ENCODE measurements around the gene ALDH3B1.
"Not testable (repeated sequence)": the region's sequence is repeated elsewhere in the genome, so short reads cannot be mapped to it uniquely, and the experiment has no call there.

Gene ALDH3B1

GRCh38 chr11:68010090-68011041 is at the start of gene ALDH3B1:
TSS of gene ALDH3B1 (plus strand) at chr11:68010327. CDS start at chr11:68015298, 4,971 bp downstream.
- H3K4me3 ChIP-seq: no peak within 1 kb of the TSS
- H3K9me3 ChIP-seq (ENCODE audit: low read depth, low read length): no peaks in the 10 kb centered on the region
- no peak for TF ChIP-seq FOXP2 (optimal IDR thresholded peaks at IDR 0.05; ENCODE audit: control extremely low read depth, extremely low read length, insufficient read depth)
- no peak for TF ChIP-seq EZH2 (IDR thresholded peaks at IDR 0.05)
- TF ChIP-seq POLR2AphosphoS5 (IDR thresholded peaks at IDR 0.05; ENCODE audit: borderline replicate concordance, low read depth, low read length): no peak
- no peak for DNase-seq (ENCODE audit: low read depth, low spot score)
- H3K27ac ChIP-seq: no peak within 1 kb of the TSS
- H3K36me3 ChIP-seq (ENCODE audit: insufficient read depth, low read length): no peaks in the 10 kb centered on the region
- no peak within 1 kb of the TSS for H3K9ac ChIP-seq (ENCODE audit: insufficient read length)

- H3K9ac ChIP-seq (ENCODE audit: insufficient read length); H3K27ac ChIP-seq; DNase-seq (ENCODE audit: low read depth, low spot score); H3K9me3 ChIP-seq (ENCODE audit: low read depth, low read length); H3K36me3 ChIP-seq (ENCODE audit: insufficient read depth, low read length); H3K4me3 ChIP-seq: not testable (repeated sequence)
These were observed 46.9 kb upstream of the ALDH3B1 start for GRCh38 chr11:67963217-67963616.

GRCh38 chr11:67963879-67964278 is 46.2 kb upstream of the ALDH3B1 start:
- not testable (repeated sequence) for H3K27ac ChIP-seq; DNase-seq (ENCODE audit: low read depth, low spot score); H3K4me3 ChIP-seq; H3K9me3 ChIP-seq (ENCODE audit: low read depth, low read length); H3K36me3 ChIP-seq (ENCODE audit: insufficient read depth, low read length); H3K9ac ChIP-seq (ENCODE audit: insufficient read length)

- not testable (repeated sequence) for H3K4me3 ChIP-seq; DNase-seq (ENCODE audit: low read depth, low spot score); H3K36me3 ChIP-seq (ENCODE audit: insufficient read depth, low read length); H3K27ac ChIP-seq; H3K9ac ChIP-seq (ENCODE audit: insufficient read length); H3K9me3 ChIP-seq (ENCODE audit: low read depth, low read length)
These were observed 45.4 kb upstream of the ALDH3B1 start for GRCh38 chr11:67964746-67965145.

- H3K27ac ChIP-seq; H3K9ac ChIP-seq (ENCODE audit: insufficient read length); H3K36me3 ChIP-seq (ENCODE audit: insufficient read depth, low read length); H3K9me3 ChIP-seq (ENCODE audit: low read depth, low read length); H3K4me3 ChIP-seq; DNase-seq (ENCODE audit: low read depth, low spot score): not testable (repeated sequence)
These were observed 44.2 kb upstream of the ALDH3B1 start for GRCh38 chr11:67965830-67966348.

- H3K9me3 ChIP-seq (ENCODE audit: low read depth, low read length); H3K4me3 ChIP-seq; H3K36me3 ChIP-seq (ENCODE audit: insufficient read depth, low read length); H3K9ac ChIP-seq (ENCODE audit: insufficient read length); DNase-seq (ENCODE audit: low read depth, low spot score); H3K27ac ChIP-seq: not testable (repeated sequence)
These were observed 35.4 kb upstream of the ALDH3B1 start for GRCh38 chr11:67974746-67975145.

- H3K9me3 ChIP-seq (ENCODE audit: low read depth, low read length); DNase-seq (ENCODE audit: low read depth, low spot score); H3K9ac ChIP-seq (ENCODE audit: insufficient read length); H3K4me3 ChIP-seq; H3K27ac ChIP-seq; H3K36me3 ChIP-seq (ENCODE audit: insufficient read depth, low read length): not testable (repeated sequence)
These were observed 31.2 kb upstream of the ALDH3B1 start for GRCh38 chr11:67978766-67979418.

GRCh38 chr11:67981226-67981625 is 28.9 kb upstream of the ALDH3B1 start:
- not testable (repeated sequence) for H3K9me3 ChIP-seq (ENCODE audit: low read depth, low read length); H3K9ac ChIP-seq (ENCODE audit: insufficient read length); H3K4me3 ChIP-seq; H3K27ac ChIP-seq; H3K36me3 ChIP-seq (ENCODE audit: insufficient read depth, low read length); DNase-seq (ENCODE audit: low read depth, low spot score)

GRCh38 chr11:67982255-67982857 is 27.8 kb upstream of the ALDH3B1 start:
- not testable (repeated sequence) for H3K27ac ChIP-seq; H3K9me3 ChIP-seq (ENCODE audit: low read depth, low read length); H3K9ac ChIP-seq (ENCODE audit: insufficient read length); DNase-seq (ENCODE audit: low read depth, low spot score); H3K4me3 ChIP-seq; H3K36me3 ChIP-seq (ENCODE audit: insufficient read depth, low read length)

Data from SK-N-MC (cell line).